ENCODE data around the gene HDDC3. TPM values are rescaled to one million over a fixed set of nuclear protein-coding genes. Genes with fewer than 3 reads are reported as not detected.

HDDC3 gene
- 9.4 TPM for total RNA-seq

DNA sequence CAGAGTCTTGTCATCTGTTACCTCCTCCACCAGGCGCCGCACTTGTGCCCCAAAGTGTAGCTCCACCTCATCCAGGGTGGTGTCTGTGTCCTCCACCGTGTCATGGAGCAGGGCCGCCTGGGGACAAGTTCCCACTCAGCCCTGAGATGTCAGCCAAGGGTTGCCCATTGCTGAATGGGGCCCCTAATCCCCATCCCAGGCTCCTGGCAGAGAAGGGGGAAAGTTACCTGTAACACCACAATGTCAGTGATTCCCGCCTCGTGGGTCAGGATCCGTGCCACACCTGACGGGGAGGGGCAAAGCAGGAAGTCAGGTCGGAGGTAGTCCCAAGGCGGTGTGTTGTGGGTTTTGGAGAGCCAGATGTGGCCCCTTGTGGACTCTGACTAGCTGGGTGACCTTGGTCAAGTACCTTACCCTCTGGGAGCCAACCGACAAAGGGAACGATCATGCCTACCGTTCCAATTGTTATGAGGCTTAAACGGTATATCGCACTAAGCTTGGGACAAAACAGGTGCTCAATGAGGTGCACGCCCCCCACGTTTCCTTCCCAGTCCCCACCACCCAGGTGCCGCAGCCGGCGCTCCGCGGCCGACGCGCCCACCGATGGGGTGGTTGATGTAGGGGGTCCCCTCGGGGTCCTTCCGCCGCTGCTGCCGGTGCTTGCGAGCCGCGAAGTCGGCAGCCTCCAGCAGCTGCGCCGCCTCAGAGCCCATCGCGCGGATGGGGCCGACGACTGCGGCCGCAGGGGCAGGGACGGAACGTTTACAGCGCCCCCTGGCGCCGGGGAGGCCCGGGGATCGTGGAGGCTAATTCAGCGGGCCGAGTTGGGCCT is at the start of gene HDDC3:
HDDC3 (minus strand) TSS at position 722 of the 832 bp plus-strand sequence; CDS start at position 713, 9 bp downstream.
- DNase-seq: peak; percentile 93

DNA sequence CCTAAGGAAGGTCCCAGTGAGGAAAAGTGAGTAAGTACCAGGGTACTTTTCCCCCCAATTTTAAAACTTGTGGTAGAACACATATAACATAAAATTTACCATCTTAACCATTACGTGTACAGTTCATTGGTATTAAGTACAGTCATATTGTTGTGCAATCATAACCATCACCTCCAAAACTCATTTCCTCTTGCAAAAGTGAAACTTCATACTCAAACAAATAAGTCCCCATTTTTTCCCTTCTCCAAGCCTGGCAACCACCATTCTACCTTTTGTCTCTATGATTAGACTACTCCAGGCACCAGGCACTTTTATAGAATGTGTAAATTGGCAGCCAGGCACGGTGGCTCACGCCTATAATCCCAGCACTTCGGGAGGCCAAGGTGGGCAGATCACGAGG is 49.8 kb upstream of the HDDC3 start:
- no peak for DNase-seq

GRCh38 chr15:90981681-90982080 is 49.3 kb upstream of the HDDC3 start:
- DNase-seq: no peak

- no peak for DNase-seq
These were observed 47.2 kb upstream of the HDDC3 start for GRCh38 chr15:90979582-90979981.

- no peak for DNase-seq
These were observed 41.9 kb upstream of the HDDC3 start for GRCh38 chr15:90974216-90974615.

- DNase-seq: no peak
These were observed 39.8 kb upstream of the HDDC3 start for GRCh38 chr15:90972133-90972532.

DNA sequence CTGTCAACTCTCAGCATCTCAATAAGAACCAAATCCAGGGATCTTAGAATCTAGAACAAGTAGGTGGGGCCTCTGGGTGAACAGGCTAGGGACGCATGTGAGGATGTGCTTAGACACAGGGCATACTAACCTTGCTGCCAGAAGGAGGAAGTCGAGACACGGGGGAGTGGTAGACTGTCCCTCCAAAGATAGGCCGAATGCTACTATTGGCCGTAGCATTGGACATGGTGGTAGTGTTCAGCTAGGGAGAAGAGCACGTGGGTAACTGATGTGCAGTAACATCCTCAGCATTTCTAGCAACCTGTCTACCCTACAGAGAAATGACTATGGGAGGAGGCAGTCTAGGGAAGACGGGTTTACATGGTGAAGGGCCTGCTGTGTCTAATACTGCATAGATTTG is 37.9 kb upstream of the HDDC3 start:
- DNase-seq: no peak

- DNase-seq: no peak
These were observed 36.1 kb upstream of the HDDC3 start for GRCh38 chr15:90968434-90968833.

DNA sequence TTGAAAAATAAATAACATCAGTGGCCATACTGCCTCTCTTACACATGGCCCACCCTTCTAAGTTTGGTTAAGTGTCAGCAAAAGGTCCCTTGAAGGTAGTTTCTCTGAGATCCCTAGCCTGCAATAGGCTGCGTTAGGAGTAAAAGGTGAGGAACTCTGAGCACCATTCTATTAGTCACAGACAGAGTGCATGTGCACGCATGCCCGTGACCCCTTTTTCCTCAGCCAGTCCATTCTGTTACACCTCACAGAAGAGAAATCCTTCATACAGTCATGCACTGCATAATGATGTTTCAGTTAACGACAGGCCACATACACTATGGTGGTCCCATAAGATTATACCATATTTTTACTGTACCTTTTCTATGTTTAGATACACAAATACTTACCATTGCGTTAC is 34.9 kb upstream of the HDDC3 start:
- no peak for DNase-seq

DNA sequence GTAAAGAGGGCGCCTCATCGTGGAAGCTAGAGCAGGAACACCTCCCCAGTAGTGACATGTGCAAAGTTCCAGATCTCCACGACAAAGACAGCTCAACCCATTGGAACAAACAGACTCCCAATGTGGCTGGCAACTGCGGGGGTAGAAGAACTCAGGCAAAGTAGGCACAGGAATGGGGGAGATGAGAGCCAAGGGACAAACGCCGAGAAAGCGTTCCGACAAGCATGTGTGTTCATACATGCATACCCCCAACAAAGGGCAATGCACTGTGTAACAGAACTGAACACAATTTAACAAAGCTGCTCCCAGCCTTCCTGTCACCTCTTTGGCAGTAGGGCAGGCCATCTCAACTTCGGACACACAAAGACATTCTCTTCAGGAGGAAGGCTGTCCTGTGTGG is 33.9 kb upstream of the HDDC3 start:
- DNase-seq: no peak

- DNase-seq: no peak
These were observed 29.7 kb upstream of the HDDC3 start for GRCh38 chr15:90962021-90962420.

DNA sequence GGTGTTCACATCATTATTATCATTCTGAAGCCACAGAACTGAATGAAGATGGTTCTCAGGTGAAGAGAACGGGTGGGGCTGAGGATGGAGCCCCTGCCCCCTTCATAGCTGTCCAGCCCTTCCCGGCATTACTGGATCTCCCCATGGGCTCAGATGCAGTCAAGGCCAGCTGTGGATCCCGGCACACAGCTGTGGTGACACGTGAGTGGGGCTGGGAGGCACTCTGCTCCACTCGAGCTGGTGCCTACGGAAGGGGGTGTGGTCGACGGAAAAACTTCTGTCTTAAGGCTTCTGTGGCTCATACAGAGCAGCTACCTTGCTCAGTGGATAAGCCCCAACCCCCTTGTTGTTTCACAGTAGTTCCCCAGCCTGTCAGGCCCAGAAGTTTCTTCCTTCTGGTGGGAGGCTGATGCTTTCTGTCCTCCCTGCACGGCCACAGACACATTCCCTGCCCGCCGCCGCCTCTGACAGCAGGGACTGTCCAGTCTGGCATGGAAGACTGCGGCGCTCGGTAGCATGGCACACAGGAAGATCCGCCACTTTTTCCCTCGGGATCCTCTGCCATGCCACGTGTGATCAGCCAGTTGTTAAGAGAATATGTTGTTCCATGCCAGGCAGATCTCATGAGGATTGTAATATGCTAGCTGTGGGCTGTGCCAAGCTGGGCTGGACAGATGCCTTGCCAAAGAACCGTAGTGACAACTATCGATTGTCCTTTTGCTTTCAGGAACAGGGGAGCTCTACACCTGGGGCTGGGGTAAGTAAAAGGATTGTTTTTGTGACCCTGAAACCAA is 28.1 kb upstream of the HDDC3 start:
- peak; percentile 71 for DNase-seq

DNA sequence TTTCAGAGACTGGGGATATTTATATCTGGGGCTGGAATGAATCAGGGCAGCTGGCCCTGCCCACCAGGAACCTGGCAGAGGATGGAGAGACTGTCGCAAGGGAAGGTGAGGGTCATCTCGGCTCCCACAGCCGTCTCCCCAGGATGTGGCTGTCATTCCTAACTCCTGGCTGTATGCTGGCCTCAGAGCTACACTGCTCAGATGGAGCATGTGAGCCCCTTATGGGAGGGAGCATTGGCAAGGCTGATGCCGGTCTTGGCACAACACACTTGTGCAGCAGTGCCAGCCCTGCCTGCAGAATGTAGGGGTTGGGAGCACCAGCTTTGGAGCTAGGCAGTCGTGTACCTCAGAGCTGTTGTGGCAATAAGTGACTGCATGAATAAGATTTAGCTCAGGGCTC is 27.5 kb upstream of the HDDC3 start:
- peak; percentile 92 for DNase-seq

DNA sequence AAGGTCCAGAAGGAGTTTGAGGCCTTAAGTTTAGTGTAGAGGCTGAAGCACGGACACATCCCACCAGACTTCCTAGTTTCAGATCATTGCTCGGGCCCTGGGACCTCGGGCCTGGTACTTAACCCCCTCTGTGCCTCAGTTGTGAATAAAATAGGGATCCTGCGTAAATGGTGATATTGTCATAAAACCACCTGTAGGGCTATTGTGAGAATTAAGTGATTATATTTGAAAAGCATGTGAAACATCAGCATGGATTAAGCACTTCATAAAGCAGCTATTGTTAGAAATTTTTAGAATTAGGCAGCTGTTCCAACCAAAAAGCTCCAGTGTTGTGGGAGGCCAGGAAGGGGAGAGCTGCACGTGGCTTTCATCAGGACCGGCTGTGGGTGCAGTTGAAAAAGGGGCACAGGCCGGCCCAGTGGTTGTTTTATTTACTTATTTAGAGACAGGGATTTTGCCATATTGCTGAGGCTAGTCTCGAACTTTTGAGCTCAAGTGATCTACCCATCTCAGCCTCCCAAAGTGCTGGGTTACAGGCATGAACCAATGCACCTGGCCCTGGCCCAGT is 26.8 kb upstream of the HDDC3 start:
- peak; percentile 35 for DNase-seq

DNA sequence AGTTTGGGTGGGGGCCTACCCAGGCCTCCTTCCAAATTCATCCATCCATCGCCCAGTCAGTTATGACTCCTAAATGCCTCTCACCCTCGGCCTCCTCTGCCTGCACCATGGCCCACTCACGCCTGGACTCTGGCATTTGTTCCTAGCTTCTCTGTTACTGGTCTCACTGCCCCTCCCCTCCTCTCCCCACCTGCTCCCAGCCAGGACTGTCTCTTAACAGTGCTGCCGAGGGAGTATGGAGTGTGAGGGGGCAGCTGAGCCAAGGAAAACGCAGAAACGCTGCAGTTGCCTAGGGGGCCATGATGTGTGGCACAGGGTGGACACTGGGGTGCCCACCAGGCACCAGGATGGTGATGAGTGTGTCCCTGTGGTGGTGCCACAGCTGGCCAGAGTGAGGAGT is 25.4 kb upstream of the HDDC3 start:
- DNase-seq: peak; percentile 46

DNA sequence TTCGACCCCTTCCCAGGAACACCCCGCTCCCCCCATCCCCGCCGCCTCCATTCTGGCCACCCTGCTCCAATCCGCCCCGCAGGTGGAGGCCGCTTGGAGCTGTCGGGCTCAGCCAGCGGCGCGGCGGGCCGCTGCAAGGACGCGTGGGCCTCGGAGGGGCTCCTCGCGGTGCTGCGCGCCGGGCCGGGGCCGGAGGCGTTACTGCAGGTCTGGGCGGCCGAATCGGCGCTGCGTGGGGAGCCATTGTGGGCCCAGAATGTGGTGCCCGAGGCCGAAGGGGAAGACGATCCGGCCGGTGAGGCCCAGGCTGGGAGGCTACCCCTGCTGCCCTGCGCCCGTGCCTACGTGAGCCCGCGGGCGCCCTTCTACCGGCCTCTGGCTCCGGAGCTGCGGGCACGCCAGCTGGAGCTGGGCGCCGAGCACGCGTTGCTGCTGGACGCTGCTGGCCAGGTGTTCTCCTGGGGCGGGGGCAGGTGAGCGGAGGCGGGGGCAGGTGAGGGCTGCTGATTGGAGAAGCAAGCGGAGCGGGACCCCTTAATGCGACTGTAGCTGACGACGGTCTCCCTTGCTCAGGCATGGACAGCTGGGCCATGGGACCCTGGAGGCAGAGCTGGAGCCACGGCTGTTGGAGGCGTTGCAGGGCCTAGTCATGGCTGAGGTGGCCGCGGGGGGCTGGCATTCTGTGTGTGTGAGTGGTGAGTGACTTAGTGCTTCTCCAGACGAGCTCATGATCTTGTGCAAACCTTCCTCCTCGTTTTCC is 24.9 kb upstream of the HDDC3 start:
- peak; percentile 32 for DNase-seq

DNA sequence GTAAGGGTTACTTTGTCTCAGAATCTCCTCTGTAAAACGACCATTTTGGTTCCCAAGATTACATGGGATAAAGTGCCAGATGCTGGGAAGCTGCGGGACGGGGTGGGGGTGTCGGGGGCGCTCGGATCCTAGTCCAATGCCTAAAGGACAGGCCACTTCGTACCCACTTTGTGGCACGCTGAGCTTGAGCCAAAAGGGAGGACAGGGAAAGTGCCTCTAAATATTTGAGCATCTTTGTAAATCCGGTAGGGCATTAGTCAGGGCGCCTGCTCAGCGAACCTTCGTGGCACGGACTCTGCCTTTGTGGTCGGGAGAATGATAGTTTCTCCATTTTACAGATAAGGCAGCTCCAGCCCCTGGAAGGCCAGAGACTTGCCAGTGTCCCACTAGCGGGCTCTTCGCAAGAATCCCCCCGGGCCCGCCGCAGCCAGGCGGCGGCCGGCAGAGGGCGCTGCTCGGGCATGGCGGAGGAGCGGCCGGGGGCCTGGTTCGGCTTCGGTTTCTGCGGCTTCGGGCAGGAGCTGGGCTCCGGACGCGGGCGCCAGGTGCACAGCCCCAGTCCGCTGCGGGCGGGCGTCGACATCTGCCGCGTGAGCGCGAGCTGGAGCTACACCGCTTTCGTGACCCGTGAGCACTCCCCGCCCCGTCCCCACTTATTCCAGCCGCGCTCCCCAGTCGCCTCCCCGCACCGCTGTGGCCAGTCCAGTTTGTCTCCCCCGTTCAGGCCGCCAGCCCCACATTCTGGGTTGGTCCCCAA is 24.1 kb upstream of the HDDC3 start:
- peak; percentile 89 for DNase-seq

GRCh38 chr15:90955624-90956273 is 23.4 kb upstream of the HDDC3 start:
- peak; percentile 10 for DNase-seq

DNA sequence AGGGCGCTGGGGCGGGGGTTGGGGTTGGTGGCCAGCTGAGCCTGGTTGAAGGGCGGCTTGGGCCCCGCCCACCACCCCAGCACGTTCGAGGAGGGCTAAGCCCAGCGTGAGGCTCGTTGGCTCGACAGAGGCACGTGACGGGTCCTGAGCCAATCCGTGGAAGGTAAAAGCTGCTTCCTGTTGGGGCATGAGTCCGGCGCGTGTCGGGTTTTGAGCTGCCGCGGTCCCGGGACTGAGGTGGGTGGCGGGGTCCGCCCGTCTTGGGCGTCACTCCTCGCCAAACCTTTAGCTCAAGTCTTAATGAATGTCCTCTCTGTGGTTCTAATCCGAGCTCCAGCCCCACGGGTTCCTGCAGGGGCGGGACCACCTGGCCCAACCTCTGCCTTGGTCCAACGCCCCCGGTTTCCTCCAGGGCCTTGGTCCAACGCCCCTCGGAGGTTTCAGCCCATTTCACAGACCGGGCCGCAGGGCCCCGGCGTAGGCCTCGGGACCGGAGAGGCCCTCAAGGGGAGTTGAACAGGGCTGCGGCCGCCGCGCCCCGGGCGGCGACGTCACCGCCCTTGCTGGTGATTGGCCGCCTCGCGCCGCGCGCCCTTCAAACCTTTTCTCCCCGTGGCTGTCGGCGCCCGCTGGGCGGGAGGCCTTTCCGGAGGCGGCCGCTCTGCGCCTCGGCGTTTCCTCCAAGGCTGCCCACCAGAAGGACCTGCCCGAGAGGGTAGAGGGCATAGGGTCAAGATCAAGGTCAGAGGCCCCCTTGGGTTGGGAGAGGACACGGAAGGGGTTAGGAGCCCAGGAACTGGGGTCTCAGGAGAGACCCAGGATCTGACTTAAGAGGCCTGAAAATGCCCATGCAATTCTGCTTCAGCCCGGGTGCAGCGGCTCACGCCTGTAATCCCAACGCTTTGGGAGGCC is 22.6 kb upstream of the HDDC3 start, which contains the start of gene RCCD1:
RCCD1 (plus strand) TSS at position 173 of the 912 bp plus-strand sequence. CDS start 1,851 bp downstream, outside the sequence.
- DNase-seq: peak; percentile 98
